Right lobe of liver (tissue), 6 donors: Measurements from ENCODE around the gene RALGPS1. TPM values are rescaled to one million over a fixed set of nuclear protein-coding genes. Genes with fewer than 3 reads are reported as not detected.
"Not testable (repeated sequence)": the region's sequence is repeated elsewhere in the genome, so short reads cannot be mapped to it uniquely, and the experiment has no call there.

Source experiments
- ATAC-seq, 4 donors: fragments of 200-7000 bp; cut with Tn5 transposase; one replicate each; pipeline ENCODE4 v1.9.1; 2020; ENCODE audit warnings: mild to moderate bottlenecking in 4 of 4, moderate library complexity in 4 of 4
- DNase-seq, 3 donors: peaks; one replicate each; pipeline ENCODE4 v3.0.0-alpha.2; 2020
- H3K27ac ChIP-seq, 3 donors: fragments of 200-600 bp; one replicate each; pipeline ENCODE4 v1.8.0; 2022
- H3K27me3 ChIP-seq, 2 donors: fragments of 200-600 bp; one replicate each; pipeline ENCODE4 v1.8.0; 2022
- H3K36me3 ChIP-seq, 4 donors: fragments of 200-600 bp; sonication (generic) in 1 of 4; one replicate each; pipeline versions ENCODE4 v1.5.1 to v1.8.0; 2017 to 2022; ENCODE audit warnings: control low read depth in 1 of 4
- H3K4me1 ChIP-seq, 4 donors: fragments of 200-600 bp; sonication (generic) in 1 of 4; one replicate each; pipeline versions ENCODE4 v1.5.1 to v1.8.0; 2017 to 2022; ENCODE audit warnings: control low read depth in 1 of 4
- H3K4me3 ChIP-seq, 3 donors: fragments of 200-600 bp; one replicate each; pipeline ENCODE4 v1.8.0; 2022
- H3K9me3 ChIP-seq, 4 donors: fragments of 200-600 bp; sonication (generic) in 1 of 4; one replicate each; pipeline versions ENCODE4 v1.5.1 to v1.8.0; 2017 to 2022; ENCODE audit warnings: control low read depth in 1 of 4
- CTCF ChIP-seq, 4 donors: fragments of 200-600 bp in 3 of 4; fragments of 450-650 bp in 1 of 4; IDR thresholded peaks; one replicate each; pipeline versions ENCODE4 v1.5.1 to v1.8.0; 2016 to 2022; ENCODE audit warnings: antibody characterized with exemption in 4 of 4, mild to moderate bottlenecking in 2 of 4
- POLR2A ChIP-seq: fragments of 450-650 bp; IDR thresholded peaks from one replicate; pipeline ENCODE4 v1.6.1; 2017; ENCODE audit warnings: antibody characterized with exemption, mild to moderate bottlenecking
- WGBS: methylation state at CpG from one replicate; pipeline ENCODE4 v1.1.6; 2018; ENCODE audit warnings: low coverage, low lambda C conversion rate; ENCODE audit not compliant: insufficient coverage; ENCODE audit errors: missing lambda C conversion rate; 5-methylcytosine and 5-hydroxymethylcytosine counted together
- intact Hi-C, 2 donors: fragments of 100-400 bp; cut with DNase I; formaldehyde crosslinking; loops; one replicate each; pipeline versions ENCODE4 v1.11.2 to v1.14.1; 2022
- total RNA-seq, 6 experiments: library from RNA; depleted of rRNA in 2 of 6; stranded (reverse); fragments of >200 nt in 2 of 6; fragmentation: NEBNext Ultra II Directional in 3 of 6; extraction: Animal tissue kit (Norgen Biotek cat#: 25700) in 3 of 6; gene quantifications; one replicate each; pipeline versions ENCODE4 v1.1.0 to v1.2.4, GENCODE V29; 2016 to 2023
- donor health status: DM: no; HTN: yes; CAD: no.
- donor health status: DM: no; HTN: no; CAD: no.
- donor health status: DM: no; HTN: no; CAD: no.
- donor health status: DM: no; HTN: yes; CAD: no.
- donor health status: DM: no; HTN: yes; CAD: no.

RALGPS1 gene
- total RNA-seq, 6 experiments from 2014 or later, result 1.2 to 3.8 (median 2.4) TPM

GRCh38 chr9:127143920-127144465 lies 229.4 kb downstream of the RALGPS1 start:
- DNase-seq (peak in 1 of 3 donors; percentile 21), ATAC-seq (no peak)
- Histone ChIP-seq H3K9me3 (no peaks in the 10 kb centered on the region), H3K4me1 (peaks cover 0 to 6% (median 0%) of the 10 kb centered on the region in 4 donors), H3K36me3 (no peaks in the 10 kb centered on the region), H3K4me3 (no peak overlapping the region), H3K27ac (no peak overlapping the region), H3K27me3 (no peaks in the 10 kb centered on the region)
- 94% methylated on average over 7 of the region's 8 CpGs for WGBS
- intact Hi-C loops, result no loop called here
- TF ChIP-seq POLR2A, result no peak
- no peak for TF ChIP-seq CTCF (IDR thresholded peaks at IDR 0.05)

GRCh38 chr9:127144670-127145445 lies 230.3 kb downstream of the RALGPS1 start:
- no peaks in the 10 kb centered on the region for H3K27me3 ChIP-seq
- no peaks in the 10 kb centered on the region for H3K36me3 ChIP-seq
- ATAC-seq (no peak), DNase-seq (no peak)
- 96% methylated on average over 6 of the region's 8 CpGs for WGBS
- peaks cover 0 to 6% (median 0%) of the 10 kb centered on the region in 4 donors for H3K4me1 ChIP-seq
- H3K27ac ChIP-seq, result no peak overlapping the region
- TF ChIP-seq POLR2A (no peak), CTCF (IDR thresholded peaks at IDR 0.05) (no peak)
- intact Hi-C loops, result no loop called here
- no peaks in the 10 kb centered on the region for H3K9me3 ChIP-seq
- H3K4me3 ChIP-seq, result no peak overlapping the region

DNA sequence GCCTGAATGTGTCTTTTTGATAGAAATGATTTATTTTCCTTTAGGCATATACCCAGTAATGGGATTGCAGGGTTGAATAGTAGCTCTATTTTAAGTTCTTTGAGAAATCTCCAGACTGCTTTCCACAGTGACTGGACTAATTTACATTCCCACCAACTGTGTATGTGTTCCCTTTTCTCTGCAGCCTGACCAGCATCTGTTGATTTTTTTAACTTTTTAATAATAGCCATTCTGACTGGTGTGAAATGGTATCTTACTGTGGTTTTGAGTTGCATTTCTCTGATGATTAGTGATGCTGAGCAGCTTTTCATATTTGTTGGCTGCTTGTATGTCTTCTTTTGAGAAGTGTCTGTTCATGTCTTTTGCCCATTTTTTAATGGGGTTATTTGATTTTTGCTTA lies 232.3 kb downstream of the RALGPS1 start:
- ATAC-seq, H3K4me1 ChIP-seq, intact Hi-C loops, DNase-seq, H3K9me3 ChIP-seq, H3K27ac ChIP-seq, H3K27me3 ChIP-seq, H3K36me3 ChIP-seq, H3K4me3 ChIP-seq: not testable (repeated sequence)

- no peak overlapping the region for H3K27ac ChIP-seq
- no peak for TF ChIP-seq POLR2A
- TF ChIP-seq CTCF (IDR thresholded peaks at IDR 0.05), result no peak
- no peaks in the 10 kb centered on the region for H3K9me3 ChIP-seq
- H3K27me3 ChIP-seq, result no peaks in the 10 kb centered on the region
- H3K4me1 ChIP-seq, result no peaks in the 10 kb centered on the region
- no peaks in the 10 kb centered on the region for H3K36me3 ChIP-seq
- ATAC-seq (no peak), DNase-seq (no peak)
- WGBS, result 85% methylated on average over 2 of the region's 2 CpGs
- intact Hi-C loops, result no loop called here
- no peak overlapping the region for H3K4me3 ChIP-seq
These were observed 232.7 kb downstream of the RALGPS1 start for GRCh38 chr9:127147251-127147650.

DNA sequence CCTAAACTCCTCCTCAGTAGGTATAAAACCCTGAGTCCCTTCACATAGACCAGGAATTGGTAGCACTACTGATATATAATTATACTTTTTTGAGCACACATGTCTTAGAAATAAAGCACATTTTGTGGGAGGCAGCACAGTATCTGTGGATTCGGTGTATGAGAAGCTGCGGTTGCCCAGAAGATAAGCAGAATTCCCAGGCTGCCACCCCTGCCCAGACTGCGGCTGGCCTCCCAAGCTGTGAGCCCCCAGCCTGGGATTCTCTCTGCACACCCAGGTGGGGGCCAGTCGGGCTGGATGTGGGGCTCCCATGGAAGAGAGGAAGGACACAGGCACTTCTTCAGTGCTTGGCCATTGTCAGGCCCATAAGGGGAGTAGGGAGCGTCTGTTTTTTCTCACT lies 233.4 kb downstream of the RALGPS1 start:
- intact Hi-C loops, result no loop called here

More for the DNA sequence above, 233.4 kb downstream of the RALGPS1 start:
- no peaks in the 10 kb centered on the region for H3K36me3 ChIP-seq
- no peaks in the 10 kb centered on the region for H3K27me3 ChIP-seq
- ATAC-seq (no peak), DNase-seq (no peak)
- TF ChIP-seq POLR2A (no peak), CTCF (IDR thresholded peaks at IDR 0.05) (no peak)
- H3K9me3 ChIP-seq, result no peaks in the 10 kb centered on the region
- no peak overlapping the region for H3K4me3 ChIP-seq
- WGBS, result 80% methylated on average over 2 of the region's 5 CpGs
- H3K27ac ChIP-seq, result no peak overlapping the region
- H3K4me1 ChIP-seq, result no peaks in the 10 kb centered on the region
